ENCODE data around the gene PDZD2.

Gene PDZD2

GRCh38 chr5:31863991-31864411 is 225.1 kb downstream of the PDZD2 start:
- TF ChIP-seq CTCF (IDR thresholded peaks at IDR 0.05; ENCODE audit: extremely low read depth, insufficient read depth, missing control alignments) = no peak
- no peak for DNase-seq (ENCODE audit: low spot score)
- in situ Hi-C loops (cut with MboI; ENCODE audit: low pct_unique_long_range_greater_than_20kb, low sequenced_read_pairs, unreplicated experiment) = no loop called here

- in situ Hi-C loops (cut with MboI; ENCODE audit: low pct_unique_long_range_greater_than_20kb, low sequenced_read_pairs, unreplicated experiment) = no loop called here
Observed at GRCh38 chr5:31866166-31866565, 227.2 kb downstream of the PDZD2 start.

DNA sequence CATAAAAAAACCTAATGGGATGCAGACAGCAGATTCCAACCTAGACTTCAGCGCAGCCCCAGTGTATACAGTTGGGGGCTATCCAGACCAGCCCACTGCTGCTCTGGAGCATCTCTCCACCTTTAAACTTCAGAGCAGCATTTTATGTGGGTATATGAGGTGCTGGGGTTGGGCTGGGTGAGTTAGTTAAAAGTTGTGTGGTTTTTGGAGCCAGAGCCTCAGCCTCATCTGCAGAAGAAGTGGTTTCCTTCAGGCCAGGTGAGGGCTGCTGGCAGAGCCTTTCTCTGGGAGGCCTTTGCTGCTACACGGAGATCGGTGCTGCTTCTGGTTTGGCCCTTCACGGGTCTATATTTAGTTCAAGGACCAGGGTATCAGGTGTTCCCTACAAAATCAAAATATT is 228.3 kb downstream of the PDZD2 start:
- in situ Hi-C loops (cut with MboI; ENCODE audit: low pct_unique_long_range_greater_than_20kb, low sequenced_read_pairs, unreplicated experiment) = no loop called here
- no peak for DNase-seq (ENCODE audit: low spot score)
- TF ChIP-seq CTCF (IDR thresholded peaks at IDR 0.05; ENCODE audit: extremely low read depth, insufficient read depth, missing control alignments) = no peak

More at GRCh38 chr5:31866166-31866565, 227.2 kb downstream of the PDZD2 start:
- DNase-seq (ENCODE audit: low spot score) = no peak
- no peak for TF ChIP-seq CTCF (IDR thresholded peaks at IDR 0.05; ENCODE audit: extremely low read depth, insufficient read depth, missing control alignments)

DNA sequence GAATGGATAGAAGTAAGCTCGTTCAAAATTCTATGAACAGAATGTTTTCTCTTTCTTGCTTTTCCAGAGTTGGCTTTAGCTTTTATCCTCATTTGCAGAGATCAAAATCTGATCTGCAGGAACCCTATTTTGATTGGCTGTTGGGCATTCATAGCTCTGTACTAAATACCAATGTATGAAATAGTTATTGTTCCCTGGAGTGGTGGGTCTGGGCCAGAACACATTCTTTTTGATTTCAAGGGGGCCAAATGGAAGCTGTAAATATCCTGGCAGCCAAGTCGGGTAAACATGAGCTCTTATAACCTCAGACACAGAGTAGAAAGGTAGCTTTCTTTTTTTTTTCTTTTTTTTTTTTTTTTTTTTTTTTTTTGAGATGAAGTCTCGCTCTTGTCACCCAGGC is 241.5 kb downstream of the PDZD2 start:
- no peak for TF ChIP-seq CTCF (IDR thresholded peaks at IDR 0.05; ENCODE audit: extremely low read depth, insufficient read depth, missing control alignments)
- DNase-seq (ENCODE audit: low spot score) = no peak
- in situ Hi-C loops (cut with MboI; ENCODE audit: low pct_unique_long_range_greater_than_20kb, low sequenced_read_pairs, unreplicated experiment) = no loop called here

DNA sequence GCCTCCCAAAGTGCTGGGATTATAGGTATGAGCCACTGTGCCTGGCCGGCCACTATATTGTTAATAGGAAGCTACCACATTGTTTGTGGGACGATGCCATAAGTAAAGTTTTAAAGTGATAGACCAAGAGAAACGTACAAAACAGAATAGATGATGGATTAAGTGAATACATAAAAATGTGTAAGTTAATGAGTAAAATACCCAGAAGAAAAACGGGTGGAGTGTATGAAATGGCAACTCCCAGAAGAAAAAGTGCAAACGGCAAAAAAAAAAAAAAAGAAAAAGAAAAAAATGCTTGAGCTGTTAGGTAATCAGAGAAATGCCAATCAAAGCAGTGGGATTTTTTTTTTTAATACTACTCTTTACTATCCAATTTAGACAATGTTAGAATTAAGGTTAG is 246.0 kb downstream of the PDZD2 start:
- no peak for TF ChIP-seq CTCF (IDR thresholded peaks at IDR 0.05; ENCODE audit: extremely low read depth, insufficient read depth, missing control alignments)
- in situ Hi-C loops (cut with MboI; ENCODE audit: low pct_unique_long_range_greater_than_20kb, low sequenced_read_pairs, unreplicated experiment) = no loop called here
- no peak for DNase-seq (ENCODE audit: low spot score)

- no peak for TF ChIP-seq CTCF (IDR thresholded peaks at IDR 0.05; ENCODE audit: extremely low read depth, insufficient read depth, missing control alignments)
- no peak for DNase-seq (ENCODE audit: low spot score)
- in situ Hi-C loops (cut with MboI; ENCODE audit: low pct_unique_long_range_greater_than_20kb, low sequenced_read_pairs, unreplicated experiment) = no loop called here
Observed at GRCh38 chr5:31886206-31886605, 247.3 kb downstream of the PDZD2 start.

DNA sequence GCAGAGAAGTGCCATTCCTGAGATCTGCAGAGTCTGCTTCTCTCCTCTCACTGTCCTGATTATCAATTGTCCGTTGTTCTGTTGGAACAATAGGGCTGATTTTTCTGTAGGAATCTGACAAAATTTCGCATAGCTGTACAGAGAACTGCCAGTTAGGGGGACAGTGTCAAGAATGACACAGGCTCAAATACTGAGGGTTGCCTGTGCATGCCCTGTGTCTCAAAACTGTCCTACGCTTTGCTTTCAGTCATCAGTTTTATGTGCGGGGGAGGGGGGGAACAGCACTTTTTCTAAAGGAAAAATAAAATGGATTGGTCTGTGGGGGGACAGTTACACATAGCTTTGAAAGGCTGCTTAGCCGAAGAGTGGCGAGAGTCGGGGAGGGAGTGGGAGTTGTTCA is 248.6 kb downstream of the PDZD2 start:
- DNase-seq (ENCODE audit: low spot score) = no peak
- in situ Hi-C loops (cut with MboI; ENCODE audit: low pct_unique_long_range_greater_than_20kb, low sequenced_read_pairs, unreplicated experiment) = no loop called here
- no peak for TF ChIP-seq CTCF (IDR thresholded peaks at IDR 0.05; ENCODE audit: extremely low read depth, insufficient read depth, missing control alignments)

All from GM13977 (cell line).